ENCODE data around the gene SERPINE3. TPM values are rescaled to one million over a fixed set of nuclear protein-coding genes. Genes with fewer than 3 reads are reported as not detected.

The SERPINE3 gene
- total RNA-seq, 1 donor from 2014 or later = not detected

- TF ChIP-seq CTCF (IDR thresholded peaks at IDR 0.05; ENCODE audit: insufficient read depth, low read length, poor library complexity, severe bottlenecking) = no peak
- no peak for DNase-seq (ENCODE audit: low read depth)
- Histone ChIP-seq H3K4me3 (ENCODE audit: low read depth, low read length) (no peak overlapping the region), H3K36me3 (ENCODE audit: control insufficient read depth, insufficient read depth, low read length) (no peaks in the 10 kb centered on the region), H3K27me3 (ENCODE audit: control insufficient read depth, insufficient read depth, low read length) (no peaks in the 10 kb centered on the region)
Observed at GRCh38 chr13:51333421-51333820, 6.1 kb upstream of the SERPINE3 start.

- Histone ChIP-seq H3K36me3 (ENCODE audit: control insufficient read depth, insufficient read depth, low read length) (no peaks in the 10 kb centered on the region), H3K27me3 (ENCODE audit: control insufficient read depth, insufficient read depth, low read length) (no peaks in the 10 kb centered on the region), H3K4me3 (ENCODE audit: low read depth, low read length) (no peak overlapping the region)
- no peak for DNase-seq (ENCODE audit: low read depth)
- no peak for TF ChIP-seq CTCF (IDR thresholded peaks at IDR 0.05; ENCODE audit: insufficient read depth, low read length, poor library complexity, severe bottlenecking)
Observed at GRCh38 chr13:51333826-51334225, 5.7 kb upstream of the SERPINE3 start.

- Histone ChIP-seq H3K36me3 (ENCODE audit: control insufficient read depth, insufficient read depth, low read length) (no peaks in the 10 kb centered on the region), H3K4me3 (ENCODE audit: low read depth, low read length) (no peak overlapping the region), H3K27me3 (ENCODE audit: control insufficient read depth, insufficient read depth, low read length) (no peaks in the 10 kb centered on the region)
- no peak for TF ChIP-seq CTCF (IDR thresholded peaks at IDR 0.05; ENCODE audit: insufficient read depth, low read length, poor library complexity, severe bottlenecking)
- no peak for DNase-seq (ENCODE audit: low read depth)
Observed at GRCh38 chr13:51336746-51337145, 2.7 kb upstream of the SERPINE3 start.

- no peak for DNase-seq (ENCODE audit: low read depth)
- no peaks in the 10 kb centered on the region for H3K36me3 ChIP-seq (ENCODE audit: control insufficient read depth, insufficient read depth, low read length)
- no peak for TF ChIP-seq CTCF (IDR thresholded peaks at IDR 0.05; ENCODE audit: insufficient read depth, low read length, poor library complexity, severe bottlenecking)
- no peaks in the 10 kb centered on the region for H3K27me3 ChIP-seq (ENCODE audit: control insufficient read depth, insufficient read depth, low read length)
- H3K4me3 ChIP-seq (ENCODE audit: low read depth, low read length) = no peak overlapping the region
Observed at GRCh38 chr13:51339952-51340732, 651 bp downstream of the SERPINE3 start.

- Histone ChIP-seq H3K36me3 (ENCODE audit: control insufficient read depth, insufficient read depth, low read length) (no peaks in the 10 kb centered on the region), H3K27me3 (ENCODE audit: control insufficient read depth, insufficient read depth, low read length) (no peaks in the 10 kb centered on the region), H3K4me3 (ENCODE audit: low read depth, low read length) (no peak overlapping the region)
- no peak for TF ChIP-seq CTCF (IDR thresholded peaks at IDR 0.05; ENCODE audit: insufficient read depth, low read length, poor library complexity, severe bottlenecking)
- no peak for DNase-seq (ENCODE audit: low read depth)
Observed at GRCh38 chr13:51341232-51341631, 1.7 kb downstream of the SERPINE3 start.

GRCh38 chr13:51341791-51342190 is 2.3 kb downstream of the SERPINE3 start:
- Histone ChIP-seq H3K4me3 (ENCODE audit: low read depth, low read length) (no peak overlapping the region), H3K27me3 (ENCODE audit: control insufficient read depth, insufficient read depth, low read length) (no peaks in the 10 kb centered on the region), H3K36me3 (ENCODE audit: control insufficient read depth, insufficient read depth, low read length) (no peaks in the 10 kb centered on the region)
- no peak for TF ChIP-seq CTCF (IDR thresholded peaks at IDR 0.05; ENCODE audit: insufficient read depth, low read length, poor library complexity, severe bottlenecking)
- no peak for DNase-seq (ENCODE audit: low read depth)

Measured in kidney epithelial cell (primary cell).